B cell (primary cell): ENCODE data around the gene UCKL1. TPM values are rescaled to one million over a fixed set of nuclear protein-coding genes. Genes with fewer than 3 reads are reported as not detected.
A peak's percentile ranks its signal among the peaks of the same experiment; 100 is the strongest.

ENCODE experiments used
- ATAC-seq: fragments of 200-7000 bp; cut with Tn5 transposase; one replicate; pipeline ENCODE4 v1.10.0; 2021; ENCODE audit warnings: low read depth, mild to moderate bottlenecking, moderate number of reproducible peaks, moderate library complexity
- CTCF ChIA-PET: fragments of 350-600 bp; sonication (Branson Sonifier 250); formaldehyde crosslinking; loops from one replicate; lab custom pipeline; 2021; ENCODE audit warnings: antibody characterized with exemption, inconsistent platforms; lab: Charles Lee
- POLR2A ChIA-PET: fragments of 350-600 bp; sonication (Branson Sonifier 250); formaldehyde crosslinking; loops from one replicate; lab custom pipeline; 2021; ENCODE audit warnings: antibody characterized with exemption; lab: Charles Lee
- DNase-seq: peaks from one replicate; pipeline ENCODE4 v3.0.0; 2013
- H2AFZ ChIP-seq: 2 replicates; pipeline ENCODE4 v1.6.1; 2012; ENCODE audit warnings: mild to moderate bottlenecking, low read depth, low read length; ENCODE audit not compliant: insufficient read depth, poor library complexity, severe bottlenecking
- H3K27ac ChIP-seq, 2 donors: 1 replicate in 1 of 2; 2 replicates in 1 of 2; pipeline ENCODE4 v1.5.1; 2012 to 2013; ENCODE audit warnings: low read length in 2 of 2, mild to moderate bottlenecking in 2 of 2, moderate library complexity in 1 of 2
- H3K27me3 ChIP-seq, 4 experiments: fragments of 200-600 bp in 1 of 4; sonication (generic) in 1 of 4; replicated peaks in 1 of 4; 1 replicate in 2 of 4; 2 replicates in 2 of 4; pipeline versions ENCODE4 v1.6.1 to v1.7.0; 2013 to 2016; ENCODE audit warnings: low read length in 3 of 4, mild to moderate bottlenecking in 2 of 4, mixed read lengths in 1 of 4, moderate library complexity in 1 of 4; ENCODE audit not compliant: insufficient read depth in 4 of 4, control insufficient read depth in 3 of 4; ENCODE audit errors: control extremely low read depth in 1 of 4
- H3K36me3 ChIP-seq, 2 experiments: replicated peaks in 1 of 2; 1 replicate in 1 of 2; 2 replicates in 1 of 2; pipeline versions ENCODE4 v1.6.1 to v1.7.1; 2013; ENCODE audit warnings: low read length in 1 of 2; ENCODE audit not compliant: insufficient read depth in 2 of 2, control insufficient read depth in 1 of 2; ENCODE audit errors: control extremely low read depth in 1 of 2, extremely low read depth in 1 of 2
- H3K4me1 ChIP-seq, 2 donors: fragments of 200-600 bp in 1 of 2; sonication (generic) in 1 of 2; 1 replicate in 1 of 2; 2 replicates in 1 of 2; pipeline versions ENCODE4 v1.5.1 to v1.6.1; 2013 to 2017; ENCODE audit warnings: low read length in 2 of 2; ENCODE audit not compliant: control insufficient read depth in 2 of 2, insufficient read depth in 2 of 2
- H3K4me2 ChIP-seq: replicated peaks from 2 replicates; pipeline ENCODE3; 2012; ENCODE audit warnings: mild to moderate bottlenecking, low read depth, low read length; ENCODE audit not compliant: poor library complexity, severe bottlenecking
- H3K4me3 ChIP-seq, 5 experiments: fragments of 200-600 bp in 1 of 5; sonication (generic) in 1 of 5; 1 replicate in 3 of 5; 2 replicates in 2 of 5; pipeline versions ENCODE4 v1.5.1 to v1.7.0; 2011 to 2016; ENCODE audit warnings: low read length in 4 of 5, mild to moderate bottlenecking in 4 of 5, low read depth in 2 of 5, control low read depth in 1 of 5, moderate library complexity in 1 of 5; ENCODE audit not compliant: insufficient read depth in 1 of 5; ENCODE audit errors: control extremely low read depth in 1 of 5, extremely low read depth in 1 of 5
- H3K79me2 ChIP-seq: fragments of 200-600 bp; sonication (generic); one replicate; pipeline ENCODE4 v1.6.0; 2016; ENCODE audit warnings: low read length; ENCODE audit not compliant: control insufficient read depth, insufficient read depth
- H3K9ac ChIP-seq: fragments of 200-600 bp; sonication (generic); 2 replicates; pipeline ENCODE4 v1.6.1; 2017; ENCODE audit warnings: mild to moderate bottlenecking, low read length, moderate library complexity
- H3K9me3 ChIP-seq, 3 donors: one replicate each; pipeline versions ENCODE4 v1.6.1 to v1.7.1; 2013; ENCODE audit warnings: low read length in 2 of 3; ENCODE audit not compliant: control insufficient read depth in 2 of 3, insufficient read depth in 1 of 3; ENCODE audit errors: control extremely low read depth in 1 of 3
- H4K20me1 ChIP-seq: 2 replicates; pipeline ENCODE4 v1.6.0; 2012; ENCODE audit warnings: mild to moderate bottlenecking, low read length; ENCODE audit not compliant: insufficient read depth, control insufficient read depth, poor library complexity, severe bottlenecking
- H3K27ac Mint-ChIP-seq: one replicate; pipeline ENCODE4 v1.8.0; 2021; ENCODE audit warnings: mixed read lengths
- H3K27me3 Mint-ChIP-seq: one replicate; pipeline ENCODE4 v1.8.0; 2021; ENCODE audit warnings: mixed read lengths
- H3K4me1 Mint-ChIP-seq: one replicate; pipeline ENCODE4 v1.8.0; 2021; ENCODE audit warnings: mixed read lengths
- H3K4me3 Mint-ChIP-seq: one replicate; pipeline ENCODE4 v1.8.0; 2021; ENCODE audit warnings: mixed read lengths
- H3K9me3 Mint-ChIP-seq: one replicate; pipeline ENCODE4 v1.8.0; 2022; ENCODE audit warnings: mixed read lengths; ENCODE audit not compliant: insufficient read depth
- EZH2 ChIP-seq: IDR thresholded peaks from 2 replicates; pipeline ENCODE4 v1.6.1; 2012; ENCODE audit warnings: borderline replicate concordance, low read depth, mild to moderate bottlenecking, moderate library complexity, low read length; ENCODE audit not compliant: insufficient read depth, poor library complexity, severe bottlenecking
- WGBS: methylation state at CpG from one replicate; pipeline ENCODE4 v1.1.5; 2013; ENCODE audit warnings: missing lambda C conversion rate; ENCODE audit not compliant: insufficient coverage; 5-methylcytosine and 5-hydroxymethylcytosine counted together
- intact Hi-C: fragments of 100-400 bp; cut with micrococcal nuclease; formaldehyde crosslinking; loops from one replicate; pipeline ENCODE4 v1.10.0; 2022
- polyA plus RNA-seq: library from polyadenylated mRNA; depleted of rRNA; stranded (reverse); fragments of >200 nt; gene quantifications from 2 replicates; pipeline ENCODE4 v1.2.3, GENCODE V29; 2012
- total RNA-seq, 2 donors: library from RNA; stranded (reverse); fragments of 120-200 nt in 1 of 2; gene quantifications; 1 replicate in 1 of 2; 2 replicates in 1 of 2; pipeline versions ENCODE4 v1.2.3 to v1.2.4, GENCODE V29; 2013 to 2022
- TF ChIP-seq, protein P1 (sequence below): fragments of 200-600 bp; IDR thresholded peaks from one replicate; pipeline ENCODE4 v1.8.0; 2022; ENCODE audit warnings: antibody characterized with exemption, mild to moderate bottlenecking

The UCKL1 gene
- total and polyA plus RNA-seq, 2 donors (not counting 1 experiment from before 2014, with no cell fraction given): 106 to 199 TPM

DNA sequence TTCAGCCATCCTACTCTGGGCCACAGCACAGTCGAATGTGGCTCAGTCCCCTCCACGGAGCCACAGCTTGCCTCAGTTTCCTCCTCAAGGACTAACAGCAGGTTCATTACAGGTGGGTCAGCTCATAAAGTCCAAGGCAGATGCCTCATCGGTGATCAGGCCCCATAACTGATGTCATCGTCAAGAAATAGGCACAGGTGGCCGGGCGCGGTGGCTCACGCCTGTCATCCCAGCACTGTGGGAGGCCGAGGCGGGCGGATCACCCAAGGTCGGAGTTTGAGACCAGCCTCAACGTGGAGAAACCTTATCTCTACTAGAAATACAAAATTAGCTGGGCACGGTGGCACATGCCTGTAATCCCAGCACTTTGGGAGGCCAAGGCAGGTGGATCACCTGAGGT is 3.4 kb downstream of the UCKL1 start:
- Histone ChIP-seq H3K79me2 (peaks cover 84% of the 10 kb centered on the region), H3K9ac (no peak overlapping the region), H4K20me1 (peaks cover 80% of the 10 kb centered on the region), H3K4me3 (no peak overlapping the region), H3K27me3 (no peaks in the 10 kb centered on the region), H2AFZ (no peak overlapping the region), H3K27ac (no peak overlapping the region), H3K4me1 (peaks cover 70 to 79% of the 10 kb centered on the region in 2 donors), H3K9me3 (no peaks in the 10 kb centered on the region), H3K4me2 (peak overlapping the region; percentile 58), H3K36me3 (no peaks in the 10 kb centered on the region)
- Mint-ChIP-seq H3K4me1 (peaks cover 64% of the 10 kb centered on the region), H3K9me3 (no peaks in the 10 kb centered on the region), H3K4me3 (no peak overlapping the region), H3K27ac (peak overlapping the region; percentile 75), H3K27me3 (no peaks in the 10 kb centered on the region)
- intact Hi-C loops: no loop called here
- TF ChIP-seq, protein P1, sequence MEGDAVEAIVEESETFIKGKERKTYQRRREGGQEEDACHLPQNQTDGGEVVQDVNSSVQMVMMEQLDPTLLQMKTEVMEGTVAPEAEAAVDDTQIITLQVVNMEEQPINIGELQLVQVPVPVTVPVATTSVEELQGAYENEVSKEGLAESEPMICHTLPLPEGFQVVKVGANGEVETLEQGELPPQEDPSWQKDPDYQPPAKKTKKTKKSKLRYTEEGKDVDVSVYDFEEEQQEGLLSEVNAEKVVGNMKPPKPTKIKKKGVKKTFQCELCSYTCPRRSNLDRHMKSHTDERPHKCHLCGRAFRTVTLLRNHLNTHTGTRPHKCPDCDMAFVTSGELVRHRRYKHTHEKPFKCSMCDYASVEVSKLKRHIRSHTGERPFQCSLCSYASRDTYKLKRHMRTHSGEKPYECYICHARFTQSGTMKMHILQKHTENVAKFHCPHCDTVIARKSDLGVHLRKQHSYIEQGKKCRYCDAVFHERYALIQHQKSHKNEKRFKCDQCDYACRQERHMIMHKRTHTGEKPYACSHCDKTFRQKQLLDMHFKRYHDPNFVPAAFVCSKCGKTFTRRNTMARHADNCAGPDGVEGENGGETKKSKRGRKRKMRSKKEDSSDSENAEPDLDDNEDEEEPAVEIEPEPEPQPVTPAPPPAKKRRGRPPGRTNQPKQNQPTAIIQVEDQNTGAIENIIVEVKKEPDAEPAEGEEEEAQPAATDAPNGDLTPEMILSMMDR: no peak
- TF ChIP-seq EZH2: no peak
- ChIA-PET CTCF (interaction anchor here (1.5 kb wide), 1 partner anchor 21 kb away, joined by 5 read pairs; no protein-coding TSS in a partner anchor), POLR2A (interaction anchor here (0.6 to 1.4 kb wide), 2 partner anchors 28 to 366 kb away, joined by 3 read pairs; no protein-coding TSS in a partner anchor)
- ATAC-seq (no peak), DNase-seq (no peak)
- 95% methylated on average over 14 of the region's 14 CpGs for WGBS

DNA sequence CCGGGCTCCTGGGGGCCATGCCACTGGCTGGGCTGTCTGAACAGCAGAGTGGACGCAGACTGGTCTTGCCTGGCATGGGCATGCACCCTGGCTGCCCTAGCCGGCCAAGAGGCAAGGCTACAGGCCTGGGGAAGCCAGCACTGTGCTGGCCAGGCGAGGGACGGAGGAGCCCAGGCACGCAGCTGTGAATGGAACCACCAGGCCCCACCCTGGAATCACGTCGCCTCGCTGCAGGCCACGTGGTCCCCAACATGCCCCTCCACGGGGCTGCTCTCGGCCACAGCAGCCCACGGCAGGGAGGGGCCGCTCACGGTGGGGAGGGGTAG is 4.0 kb downstream of the UCKL1 start:
- intact Hi-C loops: no loop called here
- Histone ChIP-seq H3K27ac (peak overlapping the region in 1 of 2 donors; percentile 46), H3K4me1 (peaks cover 72 to 79% of the 10 kb centered on the region in 2 donors), H3K9ac (no peak overlapping the region), H3K27me3 (no peaks in the 10 kb centered on the region), H3K4me2 (peak overlapping the region; percentile 58), H4K20me1 (peaks cover 86% of the 10 kb centered on the region), H3K36me3 (no peaks in the 10 kb centered on the region), H3K79me2 (peaks cover 90% of the 10 kb centered on the region), H3K9me3 (no peaks in the 10 kb centered on the region), H2AFZ (no peak overlapping the region), H3K4me3 (no peak overlapping the region)
- DNase-seq (no peak), ATAC-seq (no peak)
- CTCF ChIA-PET: interaction anchor here (1.5 kb wide), 1 partner anchor 22 kb away, joined by 5 read pairs; no protein-coding TSS in a partner anchor
- POLR2A ChIA-PET: interaction anchor here (1.0 to 1.4 kb wide), 2 partner anchors 28 to 88 kb away, joined by 3 read pairs; partner anchors contain the start of gene TPD52L2
- H3K27me3 Mint-ChIP-seq: no peaks in the 10 kb centered on the region
- peaks cover 66% of the 10 kb centered on the region for H3K4me1 Mint-ChIP-seq
- no peak for TF ChIP-seq EZH2
- TF ChIP-seq, protein P1: no peak
- H3K4me3 Mint-ChIP-seq: no peak overlapping the region
- no peaks in the 10 kb centered on the region for H3K9me3 Mint-ChIP-seq
- H3K27ac Mint-ChIP-seq: no peak overlapping the region
- 93% methylated on average over 15 of the region's 15 CpGs for WGBS
